HG02938 (cell line): ENCODE measurements around the gene PEAK3.

Source experiments
- ATAC-seq: cut with Tn5 transposase; IDR thresholded peaks from one replicate; pipeline ENCODE4 v1.9.1; 2021; ENCODE audit warnings: mild to moderate bottlenecking, moderate library complexity; ENCODE audit not compliant: unreplicated experiment

PEAK3 gene

GRCh38 chr19:2239771-2240770, 41.9 kb downstream of the PEAK3 start:
- ATAC-seq, result no peak

DNA sequence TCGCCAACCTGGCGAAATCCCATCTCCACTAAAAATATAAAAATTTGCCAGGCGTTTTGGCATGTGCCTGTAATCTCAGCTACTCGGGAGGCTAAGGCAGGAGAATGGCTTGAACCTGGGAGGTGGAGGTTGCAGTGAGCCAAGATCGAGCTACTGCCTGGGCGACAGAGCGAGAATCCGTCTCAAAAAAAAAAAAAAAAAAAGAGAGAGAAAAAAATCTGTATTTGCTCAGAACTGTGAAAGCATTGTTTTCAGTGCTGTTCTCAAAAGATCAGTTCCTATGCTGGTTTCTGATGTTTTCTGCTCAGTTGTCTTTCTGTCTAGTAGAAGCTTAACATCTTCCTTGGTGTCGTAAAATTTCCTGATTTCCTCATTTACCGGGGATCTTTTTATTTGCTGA, 42.8 kb downstream of the PEAK3 start:
- no peak for ATAC-seq

DNA sequence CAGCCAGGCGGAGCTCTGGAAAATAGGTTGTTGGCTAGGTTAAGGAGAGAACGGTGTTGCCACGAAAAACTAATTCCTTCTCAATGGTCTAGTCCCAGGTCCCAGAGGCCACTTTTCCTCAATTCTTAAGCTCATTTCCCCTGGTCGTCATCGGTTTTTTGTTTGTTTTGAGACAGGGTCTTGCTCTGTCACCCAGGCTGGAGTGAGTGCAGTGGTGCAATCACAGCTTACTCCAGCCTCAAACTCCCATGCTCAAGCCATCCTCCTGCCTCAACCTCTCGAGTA, 44.2 kb downstream of the PEAK3 start:
- no peak for ATAC-seq

DNA sequence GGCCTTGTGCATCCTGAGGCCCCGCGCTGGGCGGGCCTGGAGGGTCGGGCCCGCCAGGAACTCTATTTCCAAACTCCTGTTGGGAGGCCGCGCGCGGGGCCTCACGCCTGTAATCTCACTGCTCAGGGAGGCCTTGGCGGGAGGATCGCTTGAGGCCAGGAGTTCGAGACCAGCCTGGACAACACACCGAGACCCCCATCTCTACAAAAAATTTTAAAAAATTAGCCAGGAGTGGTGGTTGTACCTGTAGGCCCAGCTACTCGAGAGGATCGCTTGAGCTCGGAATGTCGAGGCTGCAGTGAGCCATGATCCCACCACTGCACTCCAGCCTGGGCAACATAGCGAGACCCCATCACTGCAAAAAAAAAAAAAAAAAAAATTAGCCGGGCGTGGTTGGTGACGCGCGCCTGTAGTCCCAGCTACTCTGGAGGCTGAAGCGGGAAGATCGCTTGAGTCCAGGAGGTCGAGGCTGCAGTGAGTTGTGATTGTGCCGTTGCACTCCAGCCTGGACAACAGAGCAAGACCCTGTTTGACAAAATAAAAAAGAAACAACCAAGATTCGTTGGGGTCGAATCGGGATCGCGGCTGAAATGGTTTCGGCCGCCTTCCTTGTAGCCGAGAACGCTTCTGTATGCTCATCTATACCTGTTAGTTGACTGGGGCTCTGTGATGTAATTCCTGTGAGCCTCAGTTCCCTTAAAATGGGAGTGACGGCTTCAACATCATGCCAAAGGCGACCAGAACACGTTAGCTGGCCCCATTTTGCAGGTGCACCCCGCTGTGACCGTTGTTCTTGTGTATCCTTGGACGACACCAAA, 44.7 kb downstream of the PEAK3 start:
- ATAC-seq, result no peak

GRCh38 chr19:2236314-2237050, 45.5 kb downstream of the PEAK3 start, which contains the start of the genes PLEKHJ1 and SF3A2:
TSS of gene PLEKHJ1 (minus strand) at chr19:2236329. CDS start at chr19:2236248, 81 bp downstream.
TSS of gene SF3A2 (plus strand) at chr19:2236824. CDS start at chr19:2243419, 6,595 bp downstream.
- ATAC-seq, result peak; percentile 65

- no peak for ATAC-seq
These were observed 46.0 kb downstream of the PEAK3 start for GRCh38 chr19:2236064-2236313.

GRCh38 chr19:2235381-2236063, 46.5 kb downstream of the PEAK3 start:
- ATAC-seq, result peak; percentile 15

DNA sequence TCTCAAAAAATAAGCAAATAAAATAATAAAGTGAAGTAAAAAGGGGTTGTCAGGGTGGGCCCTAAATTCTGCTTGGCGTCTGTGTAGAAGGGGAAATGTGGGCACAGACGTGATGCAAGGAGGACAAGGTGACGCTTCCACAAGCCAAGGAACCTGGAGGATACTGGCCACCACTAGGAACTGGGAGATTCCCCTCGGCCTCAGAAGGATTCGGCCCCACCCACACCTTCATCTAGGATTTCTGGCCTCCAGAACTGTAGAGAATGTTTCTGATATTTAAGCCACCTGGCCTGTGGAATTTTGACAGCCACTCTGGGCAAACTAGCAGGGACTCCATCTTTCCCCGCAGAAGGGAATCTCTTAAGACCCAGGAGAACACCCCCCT, 47.0 kb downstream of the PEAK3 start:
- no peak for ATAC-seq

GRCh38 chr19:2233601-2234280, 48.2 kb downstream of the PEAK3 start:
- no peak for ATAC-seq

DNA sequence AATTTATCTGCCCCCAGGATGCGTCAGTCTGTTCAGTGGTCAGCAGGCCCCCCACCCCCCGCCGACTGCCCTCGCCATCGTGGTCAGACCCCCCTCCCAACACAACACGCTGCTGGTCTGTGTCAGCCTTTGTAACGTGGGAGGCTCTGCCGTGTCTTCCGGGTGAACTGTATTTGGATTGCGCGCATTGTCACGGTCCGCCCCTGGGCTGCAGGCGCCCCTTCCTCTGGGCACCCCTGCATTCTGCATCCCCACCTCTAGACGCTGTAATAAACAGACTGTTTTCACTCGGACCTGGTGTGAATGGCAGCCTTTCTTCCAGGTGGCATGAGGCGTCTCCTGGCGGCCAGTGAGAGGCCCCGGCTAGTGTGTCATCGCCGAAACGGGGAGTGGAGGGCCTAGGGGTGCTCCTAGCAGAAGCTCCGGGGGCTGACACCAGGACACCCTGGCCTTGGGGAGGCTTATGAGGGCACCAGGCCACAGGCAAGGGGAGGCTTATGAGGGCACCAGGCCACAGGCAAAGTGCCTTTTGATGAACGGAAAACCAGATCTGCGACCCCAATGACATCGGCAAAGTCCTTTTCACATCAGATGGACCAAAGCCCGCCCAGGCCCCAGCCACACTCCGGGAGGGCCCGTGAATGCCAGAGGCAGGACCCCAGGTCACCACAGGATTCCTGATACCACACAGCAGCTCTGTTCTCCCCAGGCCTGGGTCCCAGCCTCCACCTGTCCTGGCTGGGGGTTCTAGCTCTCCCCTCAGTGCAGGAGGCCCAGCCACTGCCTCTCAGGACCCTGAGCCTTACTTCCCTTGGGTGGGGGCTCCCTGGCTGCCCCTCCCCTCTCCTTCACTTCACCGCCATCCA, 49.5 kb downstream of the PEAK3 start:
- no peak for ATAC-seq

DNA sequence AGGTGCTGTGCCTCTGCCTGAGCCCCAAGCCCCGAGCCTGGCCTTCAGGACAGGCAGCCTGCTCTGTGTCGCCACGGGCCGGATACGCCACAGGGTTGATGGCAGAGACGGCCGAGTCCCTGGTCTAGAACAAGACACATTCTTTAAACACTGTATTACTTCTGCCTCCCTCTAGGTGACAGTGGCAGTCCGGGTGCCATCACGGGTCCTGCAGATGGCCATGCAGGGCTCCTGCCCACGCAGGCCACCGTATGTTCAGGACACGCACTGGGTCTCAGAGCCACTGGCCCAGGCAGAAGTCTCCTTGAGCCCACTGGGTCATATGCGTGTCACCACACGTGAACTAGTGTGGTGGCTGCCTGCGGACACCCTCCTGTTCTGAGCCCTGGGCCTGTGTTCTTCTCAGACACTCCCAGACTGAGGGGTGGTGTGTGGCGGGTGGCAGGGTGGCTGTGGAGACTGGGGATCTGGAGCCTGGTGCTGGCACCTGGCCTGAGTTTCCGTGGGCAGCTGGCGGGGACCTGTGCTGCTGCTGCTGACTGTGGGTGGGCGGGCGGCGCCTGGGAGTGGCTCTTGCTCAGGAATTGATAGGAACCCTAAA, 50.3 kb downstream of the PEAK3 start:
- no peak for ATAC-seq

GRCh38 chr19:2230807-2231533, 51.0 kb downstream of the PEAK3 start:
- no peak for ATAC-seq

GRCh38 chr19:2230033-2230531, 51.9 kb downstream of the PEAK3 start:
- no peak for ATAC-seq

DNA sequence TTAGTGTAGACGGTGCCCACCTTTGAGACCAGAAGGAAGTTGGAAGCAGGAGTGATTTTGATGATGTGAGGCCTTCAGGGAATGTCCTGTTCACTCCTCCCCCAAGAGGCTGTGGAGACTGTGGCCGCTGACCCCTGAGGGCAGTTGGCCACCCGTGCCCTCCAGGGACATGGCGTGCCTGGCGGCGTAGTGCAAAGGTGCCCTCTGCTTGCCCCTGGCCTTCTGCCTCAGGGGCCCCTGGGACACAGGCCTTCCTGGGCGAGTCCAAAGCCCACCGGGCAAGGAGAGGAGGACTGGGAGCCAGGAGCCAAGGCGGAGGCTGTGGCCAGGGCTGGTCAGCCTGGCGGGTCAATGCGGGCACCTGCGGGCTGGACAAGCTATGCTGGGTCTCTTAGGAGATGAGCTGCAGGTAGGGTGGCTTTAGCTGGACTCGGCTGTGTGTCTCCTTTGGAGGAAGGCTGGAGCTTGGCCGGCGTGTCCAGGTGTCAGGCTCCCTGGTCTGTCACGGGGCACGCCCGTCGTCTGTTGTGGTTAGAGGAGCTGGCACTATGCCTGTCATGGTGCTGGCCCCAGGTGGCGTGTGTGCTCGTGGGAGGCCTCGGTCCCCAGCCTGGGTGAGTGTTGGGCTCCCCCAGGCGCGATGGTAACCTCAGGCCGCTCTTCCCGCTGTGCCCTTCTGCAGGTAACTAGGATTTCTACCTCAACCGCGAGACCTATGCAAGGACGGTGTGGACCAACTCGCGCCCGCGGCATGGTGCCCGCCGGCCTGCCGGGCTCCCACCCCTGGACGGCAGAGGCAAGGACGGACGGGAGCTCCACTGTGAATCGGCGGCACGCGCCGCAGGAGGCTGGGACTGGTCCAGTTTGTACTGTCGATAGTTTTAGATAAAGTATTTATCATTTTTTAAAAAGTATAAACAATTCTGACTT, 52.6 kb downstream of the PEAK3 start:
- ATAC-seq, result no peak

- ATAC-seq, result no peak
These were observed 53.6 kb downstream of the PEAK3 start for GRCh38 chr19:2228157-2229030.
